ENCODE data around the gene ANKRD16. TPM values are rescaled to one million over a fixed set of nuclear protein-coding genes. Genes with fewer than 3 reads are reported as not detected.

Gene ANKRD16
- total and polyA plus RNA-seq, 2 donors (not counting 1 experiment from before 2014, with no cell fraction given): 10.9 to 12.6 TPM

- intact Hi-C loops (cut with micrococcal nuclease): no loop called here
- no peak overlapping the region for H3K4me3 Mint-ChIP-seq
- H3K27me3 Mint-ChIP-seq: no peaks in the 10 kb centered on the region
- H4K20me1 ChIP-seq (ENCODE audit: control insufficient read depth, insufficient read depth, low read length, poor library complexity, severe bottlenecking): no peaks in the 10 kb centered on the region
- H3K27ac ChIP-seq (ENCODE audit: low read length in 2 of 2): no peak overlapping the region
- TF ChIP-seq EZH2 (IDR thresholded peaks at IDR 0.05; ENCODE audit: borderline replicate concordance, insufficient read depth, low read depth, low read length, poor library complexity, severe bottlenecking): no peak
- TF ChIP-seq, protein P1, sequence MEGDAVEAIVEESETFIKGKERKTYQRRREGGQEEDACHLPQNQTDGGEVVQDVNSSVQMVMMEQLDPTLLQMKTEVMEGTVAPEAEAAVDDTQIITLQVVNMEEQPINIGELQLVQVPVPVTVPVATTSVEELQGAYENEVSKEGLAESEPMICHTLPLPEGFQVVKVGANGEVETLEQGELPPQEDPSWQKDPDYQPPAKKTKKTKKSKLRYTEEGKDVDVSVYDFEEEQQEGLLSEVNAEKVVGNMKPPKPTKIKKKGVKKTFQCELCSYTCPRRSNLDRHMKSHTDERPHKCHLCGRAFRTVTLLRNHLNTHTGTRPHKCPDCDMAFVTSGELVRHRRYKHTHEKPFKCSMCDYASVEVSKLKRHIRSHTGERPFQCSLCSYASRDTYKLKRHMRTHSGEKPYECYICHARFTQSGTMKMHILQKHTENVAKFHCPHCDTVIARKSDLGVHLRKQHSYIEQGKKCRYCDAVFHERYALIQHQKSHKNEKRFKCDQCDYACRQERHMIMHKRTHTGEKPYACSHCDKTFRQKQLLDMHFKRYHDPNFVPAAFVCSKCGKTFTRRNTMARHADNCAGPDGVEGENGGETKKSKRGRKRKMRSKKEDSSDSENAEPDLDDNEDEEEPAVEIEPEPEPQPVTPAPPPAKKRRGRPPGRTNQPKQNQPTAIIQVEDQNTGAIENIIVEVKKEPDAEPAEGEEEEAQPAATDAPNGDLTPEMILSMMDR (IDR thresholded peaks at IDR 0.05): no peak
- peaks cover 14% of the 10 kb centered on the region for H3K4me1 Mint-ChIP-seq
- H3K4me3 ChIP-seq (ENCODE audit: control extremely low read depth in 1 of 5, extremely low read depth in 1 of 5, insufficient read depth in 1 of 5, low read depth in 2 of 5, low read length in 4 of 5): no peak overlapping the region
- 62% methylated on average over 14 of the region's 14 CpGs for whole genome bisulfite sequencing (ENCODE audit: insufficient coverage)
- H3K9ac ChIP-seq (ENCODE audit: low read length): no peak overlapping the region
- peaks cover 10 to 13% of the 10 kb centered on the region in 2 donors for H3K4me1 ChIP-seq (ENCODE audit: control insufficient read depth in 2 of 2, insufficient read depth in 2 of 2, low read length in 2 of 2)
- H3K9me3 ChIP-seq (ENCODE audit: control extremely low read depth in 1 of 3, control insufficient read depth in 2 of 3, insufficient read depth in 1 of 3, low read length in 2 of 3): peaks cover 0 to 9% (median 0%) of the 10 kb centered on the region in 3 donors
- H3K27ac Mint-ChIP-seq: peak overlapping the region; percentile 56
- H3K27me3 ChIP-seq (replicated peaks in 1 of 4; ENCODE audit: control extremely low read depth in 1 of 4, control insufficient read depth in 3 of 4, insufficient read depth in 4 of 4, low read length in 3 of 4): no peaks in the 10 kb centered on the region
- no peak for DNase-seq
- H3K4me2 ChIP-seq (replicated peaks; ENCODE audit: low read depth, low read length, poor library complexity, severe bottlenecking): peak overlapping the region; percentile 22
- ATAC-seq (ENCODE audit: low read depth): peak; percentile 71
- no peaks in the 10 kb centered on the region for H3K9me3 Mint-ChIP-seq (ENCODE audit: insufficient read depth)
- H2AFZ ChIP-seq (ENCODE audit: insufficient read depth, low read depth, low read length, poor library complexity, severe bottlenecking): peak overlapping the region; percentile 53
- no peaks in the 10 kb centered on the region for H3K36me3 ChIP-seq (replicated peaks in 1 of 2; ENCODE audit: control extremely low read depth in 1 of 2, control insufficient read depth in 1 of 2, extremely low read depth in 1 of 2, insufficient read depth in 2 of 2, low read length in 1 of 2)
- no peaks in the 10 kb centered on the region for H3K79me2 ChIP-seq (ENCODE audit: control insufficient read depth, insufficient read depth, low read length)
- CTCF ChIA-PET: interaction anchor here (0.9 to 1.1 kb wide), 3 partner anchors 11 to 42 kb away, joined by 3 to 4 read pairs (median 4); no protein-coding TSS in a partner anchor
- POLR2A ChIA-PET: interaction anchor here (1.6 to 2.0 kb wide), 3 partner anchors 10 to 17 kb away, joined by 4 to 9 read pairs (median 7); partner anchors contain the start of gene GDI2
Observed at GRCh38 chr10:5830629-5831445, 58.9 kb downstream of the ANKRD16 start.

DNA sequence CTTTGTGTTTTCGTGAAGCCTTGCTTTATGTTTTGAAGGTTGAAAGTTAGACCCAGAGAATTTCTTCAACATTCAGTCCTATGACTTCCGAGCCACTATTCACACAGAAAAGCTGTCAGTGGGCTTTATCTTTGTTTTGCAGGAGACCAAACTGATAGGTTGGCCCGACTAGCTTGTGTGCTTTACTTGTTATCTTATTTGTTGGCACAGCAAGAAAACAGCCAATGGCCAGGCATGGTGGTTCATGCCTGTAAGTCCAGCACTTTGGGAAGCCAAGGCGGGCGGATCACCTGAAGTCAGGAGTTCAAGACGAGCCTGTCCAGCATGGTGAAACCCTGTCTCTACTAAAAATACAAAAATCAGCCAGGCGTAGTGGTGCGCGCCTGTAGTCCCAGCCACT lies 60.4 kb downstream of the ANKRD16 start:
- no peak overlapping the region for H3K4me3 Mint-ChIP-seq
- no peaks in the 10 kb centered on the region for H4K20me1 ChIP-seq (ENCODE audit: control insufficient read depth, insufficient read depth, low read length, poor library complexity, severe bottlenecking)
- H3K79me2 ChIP-seq (ENCODE audit: control insufficient read depth, insufficient read depth, low read length): no peaks in the 10 kb centered on the region
- H3K4me1 Mint-ChIP-seq: peaks cover 12% of the 10 kb centered on the region
- WGBS (ENCODE audit: insufficient coverage): 82% methylated on average over 4 of the region's 9 CpGs
- intact Hi-C loops (cut with micrococcal nuclease): no loop called here
- ATAC-seq (ENCODE audit: low read depth) (no peak), DNase-seq (no peak)
- TF ChIP-seq EZH2 (IDR thresholded peaks at IDR 0.05; ENCODE audit: borderline replicate concordance, insufficient read depth, low read depth, low read length, poor library complexity, severe bottlenecking): no peak
- TF ChIP-seq, protein P1 (IDR thresholded peaks at IDR 0.05): no peak
- H3K9ac ChIP-seq (ENCODE audit: low read length): no peak overlapping the region
- no peak overlapping the region for H3K4me2 ChIP-seq (replicated peaks; ENCODE audit: low read depth, low read length, poor library complexity, severe bottlenecking)
- H3K36me3 ChIP-seq (replicated peaks in 1 of 2; ENCODE audit: control extremely low read depth in 1 of 2, control insufficient read depth in 1 of 2, extremely low read depth in 1 of 2, insufficient read depth in 2 of 2, low read length in 1 of 2): no peaks in the 10 kb centered on the region
- CTCF ChIA-PET: interaction anchor here (1.2 kb wide), 1 partner anchor 8 kb away, joined by 3 read pairs; no protein-coding TSS in a partner anchor
- no peaks in the 10 kb centered on the region for H3K27me3 ChIP-seq (replicated peaks in 1 of 4; ENCODE audit: control extremely low read depth in 1 of 4, control insufficient read depth in 3 of 4, insufficient read depth in 4 of 4, low read length in 3 of 4)
- peaks cover 0 to 3% (median 0%) of the 10 kb centered on the region in 3 donors for H3K9me3 ChIP-seq (ENCODE audit: control extremely low read depth in 1 of 3, control insufficient read depth in 2 of 3, insufficient read depth in 1 of 3, low read length in 2 of 3)
- POLR2A ChIA-PET: interaction anchor here (1.7 kb wide), 1 partner anchor 9 kb away, joined by 4 read pairs; no protein-coding TSS in a partner anchor
- H2AFZ ChIP-seq (ENCODE audit: insufficient read depth, low read depth, low read length, poor library complexity, severe bottlenecking): no peak overlapping the region
- H3K4me3 ChIP-seq (ENCODE audit: control extremely low read depth in 1 of 5, extremely low read depth in 1 of 5, insufficient read depth in 1 of 5, low read depth in 2 of 5, low read length in 4 of 5): no peak overlapping the region
- H3K27me3 Mint-ChIP-seq: no peaks in the 10 kb centered on the region
- peaks cover 10 to 13% of the 10 kb centered on the region in 2 donors for H3K4me1 ChIP-seq (ENCODE audit: control insufficient read depth in 2 of 2, insufficient read depth in 2 of 2, low read length in 2 of 2)
- no peak overlapping the region for H3K27ac ChIP-seq (ENCODE audit: low read length in 2 of 2)
- H3K27ac Mint-ChIP-seq: no peak overlapping the region
- no peaks in the 10 kb centered on the region for H3K9me3 Mint-ChIP-seq (ENCODE audit: insufficient read depth)

Data from B cell (primary cell).